GM12878 (cell line): ENCODE data around the gene GGNBP2. TPM values are rescaled to one million over a fixed set of nuclear protein-coding genes. Genes with fewer than 3 reads are reported as not detected.

Source experiments
- ATAC-seq: fragments of 200-7000 bp; cut with Tn5 transposase; 3 replicates; pipeline ENCODE4 v1.9.1; 2020; ENCODE audit warnings: mild to moderate bottlenecking, moderate library complexity
- BruUV-seq: library from RNA; stranded (reverse); fragments of 400-500 nt; replicated peaks from 2 replicates; lab custom pipeline; 2021; lab: Mats Ljungman, UMichigan
- CTCF ChIA-PET: fragments of 300-600 bp; sonication (Branson Sonifier 250); formaldehyde crosslinking; extraction: SDS; loops from one replicate; lab custom pipeline; 2021; ENCODE audit warnings: inconsistent platforms; lab: Yijun Ruan, JAX
- POLR2A ChIA-PET: fragments of 350-600 bp; formaldehyde crosslinking; extraction: SDS; loops from one replicate; lab custom pipeline; 2021; ENCODE audit warnings: inconsistent platforms; lab: Charles Lee
- RAD21 ChIA-PET: fragments of 300-600 bp; sonication (Branson Sonifier 250); formaldehyde crosslinking; loops from one replicate; lab custom pipeline; 2023; ENCODE audit warnings: antibody characterized with exemption; ENCODE audit not compliant: unreplicated experiment; lab: Charles Lee
- SMC1A ChIA-PET: fragments of 300-600 bp; sonication (Branson Sonifier 250); formaldehyde crosslinking; loops from one replicate; lab custom pipeline; 2023; ENCODE audit not compliant: unreplicated experiment, uncharacterized antibody; lab: Charles Lee
- DNase-seq: peaks from one replicate; pipeline ENCODE4 v3.0.0-alpha.2; 2011; ENCODE audit warnings: low read depth, low spot score
- FAIRE-seq: peaks from 3 replicates; lab custom pipeline; 2011; peaks lifted over from hg19 to GRCh38; lab: Jason Lieb, UNC
- H2AFZ ChIP-seq: 2 replicates; pipeline ENCODE4 v1.6.0; 2011; ENCODE audit warnings: low read depth, low read length, control low read depth; ENCODE audit not compliant: control insufficient read depth
- H3K27ac ChIP-seq: 2 replicates; pipeline ENCODE4 v1.5.1; 2011; ENCODE audit warnings: control low read depth; ENCODE audit not compliant: control insufficient read depth, insufficient read depth
- H3K27me3 ChIP-seq, 2 experiments: replicated peaks in 1 of 2; 2 replicates each; pipeline versions ENCODE4 v1.6.0 to v1.6.1; 2011; ENCODE audit warnings: low read length in 1 of 2; ENCODE audit not compliant: control insufficient read depth in 2 of 2, insufficient read depth in 2 of 2
- H3K36me3 ChIP-seq, 2 experiments: 2 replicates each; pipeline ENCODE4 v1.5.1; 2011; ENCODE audit warnings: low read length in 1 of 2; ENCODE audit not compliant: control insufficient read depth in 2 of 2, insufficient read depth in 2 of 2
- H3K4me1 ChIP-seq: 2 replicates; pipeline ENCODE4 v1.6.1; 2011; ENCODE audit warnings: mild to moderate bottlenecking, low read length, moderate library complexity, mixed read lengths; ENCODE audit not compliant: control insufficient read depth, insufficient read depth
- H3K4me2 ChIP-seq: 2 replicates; pipeline ENCODE4 v1.6.0; 2011; ENCODE audit warnings: control low read depth; ENCODE audit not compliant: control insufficient read depth, insufficient read depth
- H3K4me3 ChIP-seq: fragments of 200-600 bp; sonication (generic); 2 replicates; pipeline ENCODE4 v1.5.1; 2016
- H3K79me2 ChIP-seq: 2 replicates; pipeline ENCODE4 v1.6.0; 2011; ENCODE audit warnings: low read length; ENCODE audit not compliant: control insufficient read depth, insufficient read depth
- H3K9ac ChIP-seq: 2 replicates; pipeline ENCODE4 v1.8.0; 2011; ENCODE audit warnings: low read length, control low read depth, mixed read lengths; ENCODE audit not compliant: control insufficient read depth, insufficient read depth
- H3K9me3 ChIP-seq: replicated peaks from 3 replicates; pipeline ENCODE4 v1.5.1; 2011; ENCODE audit warnings: mild to moderate bottlenecking, low read length; ENCODE audit not compliant: control insufficient read depth, insufficient read depth
- H4K20me1 ChIP-seq: 2 replicates; pipeline ENCODE4 v1.6.0; 2011; ENCODE audit not compliant: control insufficient read depth, insufficient read depth
- ATF7 ChIP-seq: fragments of 450-650 bp; IDR thresholded peaks from 2 replicates; pipeline ENCODE4 v1.6.1; 2016; ENCODE audit warnings: low read depth, mild to moderate bottlenecking
- BCLAF1 ChIP-seq: fragments of 450-650 bp; IDR thresholded peaks from 2 replicates; pipeline ENCODE4 v1.6.1; 2017; ENCODE audit warnings: antibody characterized with exemption, mild to moderate bottlenecking, moderate library complexity
- ETV6 ChIP-seq, 2 experiments: fragments of 450-650 bp in 1 of 2; IDR thresholded peaks in 1 of 2; conservative IDR thresholded peaks in 1 of 2; 2 replicates each; pipeline ENCODE4 v1.6.1; 2014; ENCODE audit warnings: antibody characterized with exemption in 1 of 2, borderline replicate concordance in 1 of 2, low read depth in 1 of 2, mild to moderate bottlenecking in 1 of 2, moderate library complexity in 1 of 2
- GATAD2B ChIP-seq: fragments of 450-650 bp; conservative IDR thresholded peaks from 2 replicates; pipeline ENCODE4 v1.6.1; 2017; ENCODE audit warnings: low read depth, mild to moderate bottlenecking, moderate library complexity
- MYC ChIP-seq: IDR thresholded peaks from 2 replicates; pipeline ENCODE4 v1.6.1; 2011; ENCODE audit warnings: mild to moderate bottlenecking, low read length, moderate library complexity, inconsistent platforms; ENCODE audit not compliant: insufficient read depth, insufficient replicate concordance, insufficient read length, severe bottlenecking
- NFYA ChIP-seq: IDR thresholded peaks from 2 replicates; pipeline ENCODE4 v1.6.1; 2011; ENCODE audit warnings: low read depth, mild to moderate bottlenecking, low read length, improper control_type of control experiment, borderline replicate concordance
- POLR2AphosphoS2 ChIP-seq: IDR thresholded peaks from 2 replicates; pipeline ENCODE4 v1.6.1; 2011; ENCODE audit warnings: low read depth, mild to moderate bottlenecking, low read length, improper control_type of control experiment, moderate library complexity
- SMAD5 ChIP-seq: IDR thresholded peaks from 2 replicates; pipeline ENCODE4 v1.6.1; 2016; ENCODE audit warnings: antibody characterized with exemption, low read depth
- SMARCA5 ChIP-seq: fragments of 450-650 bp; IDR thresholded peaks from 2 replicates; pipeline ENCODE4 v1.6.1; 2017; ENCODE audit warnings: mild to moderate bottlenecking
- SUZ12 ChIP-seq: fragments of 200-600 bp; sonication (generic); IDR thresholded peaks from one replicate; pipeline ENCODE4 v1.6.1; 2018; ENCODE audit warnings: antibody characterized with exemption, mild to moderate bottlenecking; ENCODE audit not compliant: unreplicated experiment
- YBX1 ChIP-seq: fragments of 450-650 bp; IDR thresholded peaks from 2 replicates; pipeline ENCODE4 v1.6.1; 2016; ENCODE audit warnings: antibody characterized with exemption
- ZBTB40 ChIP-seq: fragments of 450-650 bp; IDR thresholded peaks from 2 replicates; pipeline ENCODE4 v1.6.1; 2016; ENCODE audit warnings: mild to moderate bottlenecking, moderate library complexity, borderline replicate concordance
- ZSCAN29 ChIP-seq: fragments of 450-650 bp; IDR thresholded peaks from 2 replicates; pipeline ENCODE4 v1.6.1; 2017; ENCODE audit warnings: mild to moderate bottlenecking, moderate library complexity
- WGBS: methylation state at CpG from one replicate; pipeline ENCODE4 v1.1.6; 2016; ENCODE audit warnings: low lambda C conversion rate; ENCODE audit not compliant: insufficient replicate concordance, insufficient coverage; ENCODE audit errors: missing lambda C conversion rate; 5-methylcytosine and 5-hydroxymethylcytosine counted together
- in situ Hi-C: fragments of 300-500 bp; cut with MboI; formaldehyde crosslinking; loops from 9 replicates; pipeline ENCODE4 v1.14.3; 2018; ENCODE audit warnings: mixed read lengths
- intact Hi-C: fragments of 100-400 bp; cut with micrococcal nuclease; formaldehyde crosslinking; loops from one replicate; pipeline ENCODE4 v1.14.2; 2022; ENCODE audit not compliant: unreplicated experiment
- polyA plus RNA-seq, 11 experiments: library from polyadenylated mRNA; depleted of rRNA in 4 of 11; unstranded in 6 of 11; stranded (reverse) in 5 of 11; fragments of >200 nt; fragmentation: Nextera tagmentation in 4 of 11; fragmentation: Illumina TruSeq in 1 of 11; extraction: Ambion mirVana in 4 of 11; extraction: Trizol in 1 of 11; gene quantifications; 1 replicate in 1 of 11; 2 replicates in 10 of 11; pipeline versions ENCODE4 v1.2.1 to v1.2.3, GENCODE V29; 2011 to 2016; ENCODE audit warnings: inconsistent platforms in 2 of 11, missing spikeins in 2 of 11, low read depth in 1 of 11
- total RNA-seq, 4 experiments: library from RNA; depleted of rRNA in 3 of 4; stranded (reverse); fragments of >200 nt in 3 of 4; fragmentation: Illumina TruSeq in 1 of 4; extraction: Trizol in 1 of 4; gene quantifications; 2 replicates each; pipeline versions ENCODE4 v1.2.1 to v1.2.3, GENCODE V29; 2013 to 2021

GGNBP2 gene
- total and polyA plus RNA-seq, 10 of the 15 experiments (the other 5 are each of a cell fraction or from before 2014, with no cell fraction given): 36.3 to 82.0 (median 50.0) TPM

GRCh38 chr17:36535669-36536081 lies 9.0 kb upstream of the GGNBP2 start (continued):
- TF ChIP-seq ETV6 (conservative IDR thresholded peaks at IDR 0.05 in 1 of 2, IDR thresholded peaks at IDR 0.05 in 1 of 2; ENCODE audit: borderline replicate concordance in 1 of 2, low read depth in 1 of 2): 0 out of 4 replicates have a peak, but pooled peaks of 1 of the 2 experiments have one; percentile 0
- peak; percentile 9; the same call in 1 of the 2 replicates for TF ChIP-seq ZBTB40
- TF ChIP-seq ATF7: peak; percentile 22; the same call in 1 of the 2 replicates
- TF ChIP-seq YBX1: 0 out of 2 replicates have a peak, but pooled peaks have one; percentile 62
- 0 out of 2 replicates have a peak, but pooled peaks have one; percentile 26 for TF ChIP-seq SMARCA5
- no peak for TF ChIP-seq POLR2AphosphoS2

GRCh38 chr17:36540696-36541095 lies 4.0 kb upstream of the GGNBP2 start:
- RAD21 ChIA-PET: no interaction called here
- no TSS peak for BruUV-seq
- Histone ChIP-seq H4K20me1 (no peaks in the 10 kb centered on the region), H3K27me3 (no peaks in the 10 kb centered on the region), H3K36me3 (peaks cover 0 to 7% of the 10 kb centered on the region in 2 experiments; a peak in 3 of 4 replicates), H3K4me3 (no peak overlapping the region), H3K4me2 (no peak overlapping the region), H3K27ac (no peak overlapping the region), H3K9ac (no peak overlapping the region), H3K9me3 (no peaks in the 10 kb centered on the region), H2AFZ (no peak overlapping the region), H3K79me2 (peaks cover 25% of the 10 kb centered on the region), H3K4me1 (no peaks in the 10 kb centered on the region; the same call in 1 of the 2 replicates)
- TF ChIP-seq ZSCAN29 (no peak), MYC (no peak), GATAD2B (no peak), ETV6 (conservative IDR thresholded peaks at IDR 0.05 in 1 of 2, IDR thresholded peaks at IDR 0.05 in 1 of 2; ENCODE audit: borderline replicate concordance in 1 of 2, low read depth in 1 of 2) (no peak), NFYA (no peak), SMAD5 (no peak), SUZ12 (no peak), BCLAF1 (no peak)
- in situ Hi-C loops (no loop called here), intact Hi-C loops (no loop called here)
- DNase-seq (no peak), FAIRE-seq (no peak), ATAC-seq (no peak)
- SMC1A ChIA-PET: no interaction called here
- 90% methylated on average over 3 of the region's 3 CpGs for WGBS
- POLR2A ChIA-PET: no interaction called here
- CTCF ChIA-PET: no interaction called here
